HCT116 (cell line): ENCODE results near the gene CAPS.

ENCODE experiments used
- ATF3 ChIP-seq: IDR thresholded peaks from 2 replicates; pipeline ENCODE4 v1.6.1; 2012
- EGR1 ChIP-seq: IDR thresholded peaks from 2 replicates; pipeline ENCODE4 v1.6.1; 2012; ENCODE audit warnings: low read depth
- EZH2 ChIP-seq: fragments of 200-600 bp; sonication (generic); IDR thresholded peaks from 2 replicates; pipeline ENCODE4 v1.6.1; 2017; ENCODE audit warnings: antibody characterized with exemption, mixed run types
- JUND ChIP-seq: IDR thresholded peaks from 2 replicates; pipeline ENCODE4 v1.6.1; 2012
- POLR2A ChIP-seq: IDR thresholded peaks from 2 replicates; pipeline ENCODE4 v1.7.0; 2011; ENCODE audit warnings: borderline replicate concordance; ENCODE audit not compliant: insufficient read depth, insufficient read length; ENCODE audit errors: extremely low read depth
- RAD21 ChIP-seq: IDR thresholded peaks from 2 replicates; pipeline ENCODE4 v1.6.1; 2012; ENCODE audit warnings: low read depth, mild to moderate bottlenecking
- SRF ChIP-seq: IDR thresholded peaks from 2 replicates; pipeline ENCODE4 v1.6.1; 2012; ENCODE audit warnings: low read depth
- ZBTB33 ChIP-seq: IDR thresholded peaks from 2 replicates; pipeline ENCODE4 v1.6.1; 2011; ENCODE audit warnings: mild to moderate bottlenecking, low read length, moderate library complexity; ENCODE audit not compliant: insufficient replicate concordance; ENCODE audit errors: extremely low read depth
- TF ChIP-seq, protein P1 (sequence below), 3 experiments: fragments of 200-600 bp in 1 of 3; sonication (generic) in 1 of 3; IDR thresholded peaks in 2 of 3; conservative IDR thresholded peaks in 1 of 3; 2 replicates each; pipeline ENCODE4 v1.5.1; 2012 to 2017; ENCODE audit warnings: low read depth in 2 of 3, low read length in 2 of 3, antibody characterized with exemption in 1 of 3, borderline replicate concordance in 1 of 3, control low read depth in 1 of 3, mild to moderate bottlenecking in 1 of 3, mixed read lengths in 1 of 3, mixed run types in 1 of 3, moderate library complexity in 1 of 3; ENCODE audit not compliant: insufficient read depth in 1 of 3
- TF ChIP-seq, protein P2 (sequence below): IDR thresholded peaks from 2 replicates; pipeline ENCODE4 v1.6.1; 2012; ENCODE audit warnings: low read depth

DNA sequence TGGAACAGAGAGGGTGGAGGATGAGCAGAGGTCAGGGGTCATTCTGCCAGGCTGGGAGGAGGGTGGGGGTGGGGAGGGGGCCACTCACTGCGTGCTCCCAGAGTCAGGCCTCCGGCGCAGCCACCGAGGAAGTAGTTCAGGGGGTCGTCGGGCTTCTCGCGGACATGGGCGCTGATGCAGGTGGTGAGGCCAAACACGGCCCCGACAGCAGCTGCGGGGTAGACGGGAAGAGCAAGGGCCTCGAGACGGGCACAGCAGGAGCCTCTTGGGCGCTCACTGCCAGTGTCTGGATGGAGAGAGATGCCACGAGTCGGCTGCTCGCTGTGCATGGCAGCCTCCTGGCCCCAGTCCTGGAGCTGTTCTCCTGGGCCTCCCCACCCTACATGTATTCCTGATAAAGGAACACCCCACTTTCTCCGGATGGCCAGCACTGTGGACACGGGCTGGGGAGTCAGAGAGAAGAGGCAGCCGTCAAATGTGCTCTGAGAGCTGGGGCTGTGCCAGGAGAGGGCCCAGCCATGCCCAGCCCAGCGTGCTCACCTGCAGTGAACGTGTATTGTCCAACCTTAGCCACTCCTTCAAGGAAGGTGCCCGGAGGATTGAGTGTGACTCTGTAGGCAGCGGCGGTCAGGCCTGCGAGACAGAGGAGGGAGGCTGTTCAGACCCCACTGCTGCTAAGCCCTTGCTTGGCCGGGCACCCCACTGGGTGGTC lies 17.5 kb upstream of the CAPS start:
- TF ChIP-seq EZH2: no peak
- TF ChIP-seq, protein P1, sequence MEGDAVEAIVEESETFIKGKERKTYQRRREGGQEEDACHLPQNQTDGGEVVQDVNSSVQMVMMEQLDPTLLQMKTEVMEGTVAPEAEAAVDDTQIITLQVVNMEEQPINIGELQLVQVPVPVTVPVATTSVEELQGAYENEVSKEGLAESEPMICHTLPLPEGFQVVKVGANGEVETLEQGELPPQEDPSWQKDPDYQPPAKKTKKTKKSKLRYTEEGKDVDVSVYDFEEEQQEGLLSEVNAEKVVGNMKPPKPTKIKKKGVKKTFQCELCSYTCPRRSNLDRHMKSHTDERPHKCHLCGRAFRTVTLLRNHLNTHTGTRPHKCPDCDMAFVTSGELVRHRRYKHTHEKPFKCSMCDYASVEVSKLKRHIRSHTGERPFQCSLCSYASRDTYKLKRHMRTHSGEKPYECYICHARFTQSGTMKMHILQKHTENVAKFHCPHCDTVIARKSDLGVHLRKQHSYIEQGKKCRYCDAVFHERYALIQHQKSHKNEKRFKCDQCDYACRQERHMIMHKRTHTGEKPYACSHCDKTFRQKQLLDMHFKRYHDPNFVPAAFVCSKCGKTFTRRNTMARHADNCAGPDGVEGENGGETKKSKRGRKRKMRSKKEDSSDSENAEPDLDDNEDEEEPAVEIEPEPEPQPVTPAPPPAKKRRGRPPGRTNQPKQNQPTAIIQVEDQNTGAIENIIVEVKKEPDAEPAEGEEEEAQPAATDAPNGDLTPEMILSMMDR (IDR thresholded peaks at IDR 0.05 in 2 of 3, conservative IDR thresholded peaks at IDR 0.05 in 1 of 3; ENCODE audit: borderline replicate concordance in 1 of 3, insufficient read depth in 1 of 3, low read depth in 2 of 3, low read length in 2 of 3): no peak
- no peak for TF ChIP-seq ATF3
- no peak for TF ChIP-seq ZBTB33
- no peak for TF ChIP-seq EGR1
- no peak for TF ChIP-seq RAD21
- no peak for TF ChIP-seq JUND
- TF ChIP-seq SRF: no peak
- TF ChIP-seq, protein P2, sequence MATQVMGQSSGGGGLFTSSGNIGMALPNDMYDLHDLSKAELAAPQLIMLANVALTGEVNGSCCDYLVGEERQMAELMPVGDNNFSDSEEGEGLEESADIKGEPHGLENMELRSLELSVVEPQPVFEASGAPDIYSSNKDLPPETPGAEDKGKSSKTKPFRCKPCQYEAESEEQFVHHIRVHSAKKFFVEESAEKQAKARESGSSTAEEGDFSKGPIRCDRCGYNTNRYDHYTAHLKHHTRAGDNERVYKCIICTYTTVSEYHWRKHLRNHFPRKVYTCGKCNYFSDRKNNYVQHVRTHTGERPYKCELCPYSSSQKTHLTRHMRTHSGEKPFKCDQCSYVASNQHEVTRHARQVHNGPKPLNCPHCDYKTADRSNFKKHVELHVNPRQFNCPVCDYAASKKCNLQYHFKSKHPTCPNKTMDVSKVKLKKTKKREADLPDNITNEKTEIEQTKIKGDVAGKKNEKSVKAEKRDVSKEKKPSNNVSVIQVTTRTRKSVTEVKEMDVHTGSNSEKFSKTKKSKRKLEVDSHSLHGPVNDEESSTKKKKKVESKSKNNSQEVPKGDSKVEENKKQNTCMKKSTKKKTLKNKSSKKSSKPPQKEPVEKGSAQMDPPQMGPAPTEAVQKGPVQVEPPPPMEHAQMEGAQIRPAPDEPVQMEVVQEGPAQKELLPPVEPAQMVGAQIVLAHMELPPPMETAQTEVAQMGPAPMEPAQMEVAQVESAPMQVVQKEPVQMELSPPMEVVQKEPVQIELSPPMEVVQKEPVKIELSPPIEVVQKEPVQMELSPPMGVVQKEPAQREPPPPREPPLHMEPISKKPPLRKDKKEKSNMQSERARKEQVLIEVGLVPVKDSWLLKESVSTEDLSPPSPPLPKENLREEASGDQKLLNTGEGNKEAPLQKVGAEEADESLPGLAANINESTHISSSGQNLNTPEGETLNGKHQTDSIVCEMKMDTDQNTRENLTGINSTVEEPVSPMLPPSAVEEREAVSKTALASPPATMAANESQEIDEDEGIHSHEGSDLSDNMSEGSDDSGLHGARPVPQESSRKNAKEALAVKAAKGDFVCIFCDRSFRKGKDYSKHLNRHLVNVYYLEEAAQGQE: no peak
- TF ChIP-seq POLR2A: no peak
